IMR-90 (cell line): ENCODE results near the gene SMAP1. TPM values are rescaled to one million over a fixed set of nuclear protein-coding genes. Genes with fewer than 3 reads are reported as not detected.
A peak's percentile ranks its signal among the peaks of the same experiment; 100 is the strongest.

Source experiments
- ATAC-seq: fragments of 200-7000 bp; cut with Tn5 transposase; 2 replicates; pipeline ENCODE4 v1.9.1; 2020; ENCODE audit warnings: low read depth, mild to moderate bottlenecking, moderate library complexity
- BruUV-seq: library from RNA; stranded (reverse); fragments of 400-500 nt; replicated peaks from 2 replicates; lab custom pipeline; 2021; lab: Mats Ljungman, UMichigan
- CTCF ChIA-PET: fragments of 300-600 bp; formaldehyde crosslinking; extraction: SDS; loops from one replicate; lab custom pipeline; 2021; ENCODE audit warnings: antibody characterized with exemption; lab: Yijun Ruan, JAX
- POLR2A ChIA-PET: fragments of 300-600 bp; sonication (Branson Sonifier 250); formaldehyde crosslinking; loops from one replicate; lab custom pipeline; 2022; ENCODE audit warnings: antibody characterized with exemption; ENCODE audit not compliant: unreplicated experiment; lab: Charles Lee
- DNase-seq: peaks from one replicate; pipeline ENCODE4 v3.0.0; 2013
- H2AFZ ChIP-seq: replicated peaks from 2 replicates; pipeline ENCODE3; 2013; ENCODE audit warnings: low read length, mild to moderate bottlenecking; ENCODE audit not compliant: poor library complexity
- H2AK5ac ChIP-seq: 2 replicates; pipeline ENCODE4 v1.6.1; 2013; ENCODE audit warnings: low read depth, low read length, inconsistent platforms
- H2AK9ac ChIP-seq: replicated peaks from 2 replicates; pipeline ENCODE3; 2013; ENCODE audit warnings: mild to moderate bottlenecking, low read depth, low read length, moderate library complexity; ENCODE audit not compliant: poor library complexity
- H2BK120ac ChIP-seq: 2 replicates; pipeline ENCODE4 v1.6.1; 2013; ENCODE audit warnings: low read depth, low read length, inconsistent platforms
- H2BK15ac ChIP-seq: 3 replicates; pipeline ENCODE4 v1.6.1; 2013; ENCODE audit warnings: low read depth, low read length, inconsistent platforms
- H2BK20ac ChIP-seq: 2 replicates; pipeline ENCODE4 v1.6.1; 2013; ENCODE audit warnings: low read depth, mild to moderate bottlenecking, inconsistent platforms, low read length, moderate library complexity
- H2BK5ac ChIP-seq: 2 replicates; pipeline ENCODE4 v1.6.1; 2013; ENCODE audit warnings: mild to moderate bottlenecking, low read depth, low read length, inconsistent platforms; ENCODE audit not compliant: poor library complexity, severe bottlenecking
- H3K14ac ChIP-seq: replicated peaks from 2 replicates; pipeline ENCODE4 v1.6.1; 2013; ENCODE audit warnings: low read depth, low read length, inconsistent platforms
- H3K18ac ChIP-seq: 2 replicates; pipeline ENCODE4 v1.6.1; 2013; ENCODE audit warnings: low read depth, low read length, control low read depth
- H3K23ac ChIP-seq: 2 replicates; pipeline ENCODE4 v1.6.1; 2013; ENCODE audit warnings: low read depth, low read length, inconsistent platforms
- H3K27ac ChIP-seq: 2 replicates; pipeline ENCODE4 v1.5.1; 2013; ENCODE audit warnings: mild to moderate bottlenecking, control low read depth, low read length; ENCODE audit not compliant: insufficient read depth
- H3K27me3 ChIP-seq: 2 replicates; pipeline ENCODE4 v1.6.1; 2013; ENCODE audit warnings: low read length; ENCODE audit not compliant: control insufficient read depth, insufficient read depth
- H3K36me3 ChIP-seq: 2 replicates; pipeline ENCODE4 v1.6.1; 2013; ENCODE audit warnings: low read length, mixed read lengths; ENCODE audit not compliant: control insufficient read depth, insufficient read depth
- H3K4ac ChIP-seq: 2 replicates; pipeline ENCODE4 v1.6.1; 2013; ENCODE audit warnings: low read depth, low read length, inconsistent platforms
- H3K4me1 ChIP-seq: 2 replicates; pipeline ENCODE4 v1.6.1; 2013; ENCODE audit warnings: low read length, mixed read lengths; ENCODE audit not compliant: control insufficient read depth, insufficient read depth
- H3K4me2 ChIP-seq: 2 replicates; pipeline ENCODE4 v1.6.1; 2013; ENCODE audit warnings: low read depth, mild to moderate bottlenecking, control low read depth, low read length, moderate library complexity
- H3K4me3 ChIP-seq: 2 replicates; pipeline ENCODE4 v1.5.1; 2013; ENCODE audit warnings: low read depth, mild to moderate bottlenecking, control low read depth, low read length, moderate library complexity; ENCODE audit not compliant: insufficient read depth
- H3K56ac ChIP-seq: 2 replicates; pipeline ENCODE4 v1.6.1; 2013; ENCODE audit warnings: low read length, inconsistent platforms; ENCODE audit not compliant: insufficient read depth; ENCODE audit errors: extremely low read depth
- H3K79me1 ChIP-seq, 2 experiments: 2 replicates each; pipeline ENCODE4 v1.6.1; 2013; ENCODE audit warnings: low read length in 2 of 2, inconsistent platforms in 1 of 2, low read depth in 1 of 2
- H3K9ac ChIP-seq: 2 replicates; pipeline ENCODE4 v1.6.1; 2013; ENCODE audit warnings: low read depth, low read length, control low read depth
- H3K9me1 ChIP-seq: 2 replicates; pipeline ENCODE4 v1.6.1; 2013; ENCODE audit warnings: low read length, inconsistent platforms; ENCODE audit not compliant: insufficient read depth
- H3K9me3 ChIP-seq: 2 replicates; pipeline ENCODE4 v1.6.1; 2013; ENCODE audit warnings: low read length; ENCODE audit not compliant: control insufficient read depth, insufficient read depth
- H4K20me1 ChIP-seq: 2 replicates; pipeline ENCODE4 v1.6.1; 2013; ENCODE audit warnings: low read length, inconsistent platforms; ENCODE audit not compliant: insufficient read depth
- H4K5ac ChIP-seq: 2 replicates; pipeline ENCODE4 v1.6.1; 2013; ENCODE audit warnings: mild to moderate bottlenecking, low read depth, low read length, control low read depth
- H4K8ac ChIP-seq, 2 experiments: 2 replicates each; pipeline ENCODE4 v1.6.1; 2013; ENCODE audit warnings: low read depth in 2 of 2, low read length in 2 of 2, control low read depth in 1 of 2, inconsistent platforms in 1 of 2
- H4K91ac ChIP-seq: 2 replicates; pipeline ENCODE4 v1.6.1; 2013; ENCODE audit warnings: low read depth, low read length, inconsistent platforms; ENCODE audit not compliant: insufficient read depth
- CHD1 ChIP-seq: IDR thresholded peaks from 2 replicates; pipeline ENCODE4 v1.6.1; 2012; ENCODE audit warnings: low read depth, low read length, improper control_type of control experiment
- FOS ChIP-seq: fragments of 150-350 bp; IDR thresholded peaks from 2 replicates; pipeline ENCODE4 v1.6.1; 2016; ENCODE audit warnings: low read depth, low read length
- WGBS, 2 experiments: methylation state at CpG; one replicate each; pipeline versions ENCODE4 v1.1.5 to v1.1.7; 2013; ENCODE audit warnings: missing lambda C conversion rate in 2 of 2; ENCODE audit not compliant: insufficient read length in 1 of 2; ENCODE audit errors: extremely low coverage in 2 of 2; 5-methylcytosine and 5-hydroxymethylcytosine counted together
- dilution Hi-C: fragments of 300-500 bp; cut with HindIII; formaldehyde crosslinking; loops from one replicate; pipeline ENCODE4 v1.14.3; 2018; ENCODE audit warnings: low sequenced_read_pairs; ENCODE audit not compliant: unreplicated experiment
- in situ Hi-C: fragments of 300-500 bp; cut with MboI; formaldehyde crosslinking; loops from 3 replicates; pipeline ENCODE4 v1.14.3; 2019; ENCODE audit warnings: low sequenced_read_pairs, inconsistent platforms, mixed read lengths
- intact Hi-C: fragments of 100-400 bp; cut with micrococcal nuclease; formaldehyde crosslinking; loops from 2 replicates; pipeline ENCODE4 v1.10.0; 2022
- polyA plus RNA-seq, 3 experiments: library from polyadenylated mRNA; depleted of rRNA; stranded (reverse); fragments of >200 nt; gene quantifications; 2 replicates each; pipeline ENCODE4 v1.2.3, GENCODE V29; 2012; ENCODE audit warnings: low replicate concordance in 1 of 3
- total RNA-seq: library from RNA; depleted of rRNA; stranded (reverse); fragments of >200 nt; gene quantifications from 2 replicates; pipeline ENCODE4 v1.2.3, GENCODE V29; 2012

SMAP1 gene
- total and polyA plus RNA-seq, 2 of the 4 experiments (the other 2 are of a cell fraction) = 14.8 to 16.7 TPM

DNA sequence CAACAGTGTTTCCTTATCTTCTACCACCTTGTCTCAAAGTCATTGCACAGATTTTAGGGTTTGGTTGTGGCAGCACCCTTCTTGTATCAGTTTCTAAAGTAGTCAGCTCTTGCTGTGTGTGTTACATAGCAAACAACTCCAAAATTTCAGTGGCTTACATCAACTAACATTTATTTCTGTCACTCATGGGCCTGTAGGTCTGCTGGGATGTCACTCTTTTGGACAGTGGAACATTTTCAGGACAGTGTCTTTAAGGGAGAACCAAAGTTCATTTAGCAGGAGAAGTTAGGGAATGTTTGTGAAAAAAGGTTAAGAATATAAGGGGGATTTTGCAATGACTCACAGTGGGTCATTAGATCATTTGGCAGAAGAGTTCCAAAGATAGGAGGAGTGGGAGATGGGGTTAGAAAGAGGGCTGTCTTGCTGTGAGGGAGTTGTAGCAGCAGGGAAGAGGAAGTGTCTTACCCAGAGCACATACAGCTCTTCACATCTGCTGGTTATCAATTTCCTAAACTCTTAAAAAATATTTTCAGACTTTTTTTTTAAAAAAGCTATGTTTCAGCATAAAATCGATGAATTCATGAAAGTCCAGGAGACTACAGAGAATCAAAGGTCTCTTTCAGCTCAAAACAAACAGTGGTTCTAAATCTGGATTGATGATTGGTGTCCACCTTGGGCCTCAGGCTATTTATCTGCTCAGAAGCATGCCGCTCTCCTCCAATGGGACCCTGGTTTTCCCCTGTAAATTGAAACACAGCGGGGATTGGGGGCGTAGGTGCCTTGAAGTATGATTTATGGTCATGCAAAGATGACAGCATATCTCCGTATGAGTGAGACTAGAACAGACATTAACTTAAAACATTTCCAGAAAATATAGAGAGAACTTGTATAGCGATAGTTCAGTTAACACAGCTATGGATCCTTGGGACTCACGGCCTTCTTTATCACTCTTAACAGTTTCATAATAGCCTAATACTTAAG is 171.9 kb downstream of the SMAP1 start:
- Histone ChIP-seq H2BK5ac (no peak overlapping the region), H3K4ac (no peak overlapping the region), H3K36me3 (no peaks in the 10 kb centered on the region), H2AK9ac (peak overlapping the region; percentile 3), H2BK120ac (no peak overlapping the region), H3K4me2 (no peak overlapping the region), H3K18ac (peak overlapping the region; percentile 55; the same call in 1 of the 2 replicates), H3K9me3 (no peaks in the 10 kb centered on the region), H3K23ac (peak overlapping the region; percentile 32; the same call in 1 of the 2 replicates), H4K20me1 (no peaks in the 10 kb centered on the region), H2AK5ac (no peak overlapping the region), H3K56ac (no peak overlapping the region), H3K4me1 (peaks cover 5% of the 10 kb centered on the region), H4K5ac (no peak overlapping the region; the same call in 1 of the 2 replicates), H3K9ac (no peak overlapping the region), H2BK20ac (no peak overlapping the region), H3K27me3 (no peaks in the 10 kb centered on the region), H3K79me1 (peaks cover 0 to 3% of the 10 kb centered on the region in 2 experiments; a peak in 3 of 4 replicates), H4K91ac (no peak overlapping the region), H3K4me3 (no peak overlapping the region), H3K14ac (no peak overlapping the region; the same call in 1 of the 2 replicates), H3K27ac (no peak overlapping the region), H2AFZ (no peak overlapping the region), H3K9me1 (peaks cover 5% of the 10 kb centered on the region; the same call in 1 of the 2 replicates), H2BK15ac (no peak overlapping the region), H4K8ac (no peak overlapping the region)
- WGBS, 2 experiments = no CpG with 5 or more reads among the region's 7 CpGs
- ATAC-seq = no peak
- in situ Hi-C loops (no loop called here), intact Hi-C loops (no loop called here), dilution Hi-C loops (no loop called here)
- TF ChIP-seq CHD1 = no peak
- peak; percentile 12; the same call in 1 of the 2 replicates for TF ChIP-seq FOS
- ChIA-PET POLR2A (no interaction called here), CTCF (no interaction called here)
- peak; percentile 26 for DNase-seq
- no TSS peak for BruUV-seq
